NCI-H2196 treated with DMSO at 0.1 percent for 48 hours (cell line): Measurements from ENCODE around the gene DMRTC2.

ENCODE experiments used
- DNase-seq: peaks from one replicate; lab custom pipeline; 2025; ENCODE audit not compliant: unreplicated experiment; lab: John Stamatoyannopoulos, UW

The DMRTC2 gene

DNA sequence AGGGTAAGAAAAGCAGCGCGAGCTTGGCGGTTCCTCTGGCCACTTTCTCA is at the start of gene DMRTC2:
Gene DMRTC2 (plus strand): TSS at position 42 of the 50 bp plus-strand sequence. CDS start 2,387 bp downstream, outside the sequence.
- no peak for DNase-seq

DNA sequence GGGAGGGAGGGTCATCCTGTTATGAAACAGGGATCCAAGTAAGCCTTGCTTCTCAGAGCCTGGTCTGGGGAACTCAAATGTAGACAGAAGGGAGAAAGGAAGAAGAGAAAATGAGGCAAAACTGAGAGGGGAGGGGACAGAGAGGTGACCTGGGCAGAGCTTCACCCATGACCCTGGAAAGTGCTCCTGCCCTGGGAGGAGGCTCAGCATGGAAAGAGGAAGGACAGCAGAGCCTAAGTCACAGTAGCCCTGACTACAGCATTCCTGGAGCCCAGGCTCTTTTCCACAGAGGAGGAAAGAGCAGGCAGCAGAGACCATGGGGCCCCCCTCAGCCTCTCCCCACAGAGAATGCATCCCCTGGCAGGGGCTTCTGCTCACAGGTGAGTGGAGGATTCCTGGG is 48.5 kb upstream of the DMRTC2 start, which contains the start of gene CEACAM3:
Gene CEACAM3 (plus strand): TSS at position 226 of the 400 bp plus-strand sequence. CDS start 91 bp downstream, at position 317.
- no peak for DNase-seq

DNA sequence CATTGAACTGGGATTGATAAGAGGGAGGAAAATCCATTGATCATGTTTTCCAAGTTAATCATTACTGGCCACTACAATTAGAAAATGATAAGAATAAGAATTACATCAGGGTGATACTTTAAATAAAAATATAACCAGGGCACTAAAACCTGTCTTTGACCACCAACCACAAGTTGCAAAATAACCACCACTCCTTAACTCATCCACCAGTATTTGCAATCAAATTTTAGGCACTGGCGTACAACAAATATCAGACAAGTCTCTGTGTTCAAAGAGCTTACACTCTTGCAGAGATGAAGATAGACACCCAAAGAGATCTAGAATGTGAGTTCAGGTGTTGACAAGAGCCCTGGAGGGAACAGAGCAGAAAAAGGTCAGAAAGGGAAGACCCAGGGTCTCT is 47.9 kb upstream of the DMRTC2 start:
- DNase-seq: no peak

DNA sequence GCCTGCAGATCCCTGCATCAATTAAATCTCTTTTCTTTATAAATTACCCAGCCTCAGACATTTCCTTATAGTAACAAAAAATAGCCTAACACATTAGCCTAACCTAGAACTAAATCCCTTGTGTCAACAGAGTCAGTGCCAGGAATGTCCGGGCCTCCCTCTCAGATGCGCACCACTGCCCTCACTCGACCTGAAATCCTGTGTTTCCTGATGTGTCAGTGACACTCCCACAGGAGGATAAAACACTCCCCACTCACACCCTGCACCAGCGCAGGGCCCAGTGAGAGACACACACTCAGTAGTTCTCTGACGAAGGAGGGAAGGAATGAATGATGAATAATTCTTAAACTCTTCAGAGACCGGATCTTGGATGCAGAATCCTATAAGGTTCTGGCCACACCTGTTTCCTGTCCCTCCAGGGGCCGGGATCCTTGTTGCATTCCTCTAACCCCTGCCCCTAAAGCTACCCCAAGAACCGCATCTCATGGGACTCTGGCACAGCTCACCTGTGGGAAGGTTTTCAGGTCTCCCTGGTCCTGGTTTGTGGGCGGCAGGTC is 45.3 kb upstream of the DMRTC2 start:
- peak; percentile 20 for DNase-seq

DNA sequence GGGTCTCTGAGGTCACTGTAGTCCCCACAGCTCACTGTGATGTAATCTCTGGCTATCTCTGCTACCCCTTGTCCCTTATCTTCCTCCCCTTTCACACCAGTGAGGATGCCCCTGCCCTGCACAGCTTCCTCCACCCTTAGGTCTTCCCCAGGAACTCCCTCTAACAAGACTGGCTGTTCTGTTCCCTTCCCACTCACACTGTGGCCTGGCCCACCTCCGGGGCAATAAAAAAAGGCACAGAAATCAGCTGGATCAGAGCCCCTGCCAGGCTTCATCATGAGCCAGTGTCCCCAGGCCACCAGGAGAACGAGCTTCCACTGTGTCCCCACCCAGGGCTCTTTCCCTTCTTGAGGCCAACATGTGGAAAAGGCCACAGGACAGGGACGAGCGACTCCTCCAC is 43.8 kb upstream of the DMRTC2 start:
- DNase-seq: no peak

DNA sequence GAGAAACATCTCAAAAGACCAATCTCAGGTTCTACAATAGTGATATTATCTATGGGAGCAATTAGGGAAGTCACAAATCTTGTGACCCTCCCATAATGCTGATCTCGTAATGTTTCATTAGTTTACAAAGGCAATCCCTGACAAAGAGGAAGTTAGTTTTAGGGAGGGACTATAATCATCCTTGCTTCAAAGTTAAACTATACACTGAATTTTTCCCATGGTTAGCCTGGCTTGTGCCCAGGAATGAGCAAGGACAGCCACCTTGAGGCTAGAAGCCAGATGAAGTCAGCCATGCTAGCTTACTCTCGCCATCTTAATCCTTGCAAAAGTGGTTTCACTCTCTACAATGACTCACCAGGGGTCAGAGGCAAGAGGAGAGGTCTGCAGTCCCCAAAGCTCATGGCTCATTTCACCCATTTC is 43.0 kb upstream of the DMRTC2 start:
- no peak for DNase-seq

DNA sequence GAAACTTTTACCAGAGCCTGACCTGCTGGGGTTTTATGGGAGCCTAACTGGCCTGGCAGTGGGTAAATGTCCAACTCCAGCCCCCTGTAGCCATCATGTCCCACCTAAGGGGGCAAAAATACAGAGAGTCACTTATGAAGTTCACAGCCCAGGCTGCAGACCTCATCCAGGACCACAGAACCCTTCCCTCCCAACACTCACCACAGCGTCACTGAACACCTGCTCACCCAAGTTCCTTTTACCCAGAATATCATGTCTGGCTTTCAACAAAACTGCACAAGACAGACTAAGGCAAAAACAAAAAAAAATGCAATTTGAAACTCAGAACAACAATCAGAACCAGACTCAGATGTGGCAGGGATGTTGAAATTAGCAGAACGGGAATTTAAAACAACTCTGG is 42.1 kb upstream of the DMRTC2 start:
- DNase-seq: no peak

DNA sequence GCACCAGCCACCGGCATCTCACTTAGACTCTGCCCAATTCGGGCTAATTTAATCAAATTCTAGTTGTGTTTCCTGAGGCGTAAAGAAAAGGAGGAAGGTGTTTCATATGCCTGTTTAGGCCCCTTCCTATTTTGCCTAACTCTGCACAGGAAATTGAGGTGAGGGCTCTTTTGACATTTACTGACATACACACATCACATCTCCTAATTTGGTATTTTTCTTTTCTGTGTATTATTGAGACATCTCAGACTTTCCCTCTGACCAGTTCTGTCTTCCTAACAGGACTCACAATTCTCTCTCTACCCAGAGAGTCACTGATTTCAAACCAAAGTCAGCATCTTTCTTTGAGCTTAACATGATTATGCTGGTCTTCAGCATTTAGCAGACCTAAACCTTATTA is 40.5 kb upstream of the DMRTC2 start:
- DNase-seq: no peak

DNA sequence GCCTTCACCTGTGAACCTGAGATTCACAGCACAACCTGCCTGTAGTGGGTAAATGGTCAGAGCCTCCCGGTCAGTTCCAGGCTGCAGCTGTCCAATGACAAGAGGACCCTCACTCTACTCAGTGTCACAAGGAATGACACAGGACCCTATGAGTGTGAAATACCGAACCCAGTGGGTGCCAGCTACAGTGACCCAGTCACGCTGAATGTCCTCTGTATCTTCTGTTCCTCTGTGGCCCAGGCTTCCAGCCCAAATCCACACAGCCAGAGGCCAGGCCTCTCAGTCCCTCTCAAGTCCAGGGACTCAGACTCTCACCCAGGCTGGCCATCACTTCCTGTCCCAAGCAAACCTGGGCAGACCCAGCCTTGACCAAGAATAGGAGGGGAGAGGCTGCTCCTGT is 37.7 kb upstream of the DMRTC2 start:
- no peak for DNase-seq

DNA sequence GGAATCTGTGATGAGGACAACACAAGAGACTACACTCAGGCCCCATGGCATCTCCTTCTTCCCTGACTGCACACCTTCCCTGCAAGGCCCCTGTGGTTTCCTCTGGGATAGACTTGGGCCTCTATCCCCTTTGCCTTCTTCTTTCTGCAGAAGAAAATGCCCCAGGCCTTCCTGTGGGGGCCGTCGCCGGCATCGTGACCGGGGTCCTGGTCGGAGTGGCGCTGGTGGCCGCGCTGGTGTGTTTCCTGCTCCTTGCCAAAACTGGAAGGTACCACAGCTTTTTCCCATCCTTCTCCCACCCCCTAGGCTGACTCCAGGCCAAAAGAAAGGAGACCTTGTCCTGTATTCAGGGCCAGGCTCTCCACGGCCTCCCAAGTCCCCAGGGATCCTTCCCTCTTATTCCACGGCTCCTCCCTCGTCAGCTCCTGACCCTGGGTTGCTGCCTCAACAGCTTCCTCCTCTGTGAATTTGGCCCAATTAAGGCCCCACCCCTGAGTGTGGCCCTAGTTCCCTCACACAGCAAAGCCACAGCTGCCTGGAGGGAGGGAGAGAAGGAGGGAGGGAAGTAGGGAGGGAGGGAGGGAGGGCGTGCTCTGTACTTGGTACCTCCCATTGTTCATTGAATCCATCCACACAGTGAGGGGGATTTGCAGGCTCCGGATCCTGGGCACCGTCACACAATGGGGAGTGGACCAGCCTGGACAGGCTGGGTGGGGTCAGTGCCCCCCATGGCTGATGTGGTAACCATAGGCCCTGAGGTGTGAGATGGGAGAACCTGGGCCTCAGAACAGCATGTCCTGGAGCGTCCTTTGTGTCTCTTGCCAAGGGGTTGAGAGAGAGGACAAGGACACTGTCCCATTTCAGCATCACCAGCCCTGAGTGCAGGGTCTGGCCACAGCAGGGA is 35.9 kb upstream of the DMRTC2 start:
- DNase-seq: no peak

DNA sequence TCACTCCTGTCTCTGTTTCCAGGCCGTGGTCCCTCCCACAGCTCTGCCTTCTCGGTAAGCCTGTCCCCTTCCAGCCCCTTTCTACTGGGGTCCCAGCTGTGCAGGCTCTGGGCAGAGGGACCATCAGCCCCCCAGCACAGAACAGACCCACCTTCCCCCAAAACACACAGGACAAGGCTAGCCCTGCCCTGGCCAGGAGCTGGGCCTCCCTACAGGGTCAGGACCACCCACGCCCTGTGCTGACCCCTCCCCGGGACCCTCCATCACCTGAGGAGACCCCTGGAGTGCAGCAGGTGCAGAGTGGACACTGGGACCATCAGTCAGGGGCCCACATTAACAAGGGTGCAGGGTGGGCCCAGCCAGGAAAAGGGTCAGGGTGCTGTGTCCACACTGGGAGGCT is 34.5 kb upstream of the DMRTC2 start:
- no peak for DNase-seq

DNA sequence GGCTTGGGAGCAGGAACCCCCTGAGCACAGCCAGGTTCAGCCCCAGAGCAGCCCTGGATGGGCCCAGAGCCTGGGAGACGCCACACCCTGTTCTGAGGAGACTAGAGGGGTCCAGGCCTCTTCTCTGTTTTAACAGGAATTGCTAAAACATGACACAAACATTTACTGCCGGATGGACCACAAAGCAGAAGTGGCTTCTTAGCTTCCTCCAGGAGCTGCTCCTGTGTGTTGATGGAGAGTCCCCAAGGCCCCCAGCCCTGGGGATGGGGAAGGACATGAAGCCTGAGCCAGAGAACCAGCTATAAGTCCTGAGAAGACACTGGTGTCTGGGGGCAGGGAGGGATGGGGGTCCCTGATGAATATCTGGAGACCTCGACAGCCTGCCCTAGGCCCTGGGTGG is 33.8 kb upstream of the DMRTC2 start:
- DNase-seq: no peak

DNA sequence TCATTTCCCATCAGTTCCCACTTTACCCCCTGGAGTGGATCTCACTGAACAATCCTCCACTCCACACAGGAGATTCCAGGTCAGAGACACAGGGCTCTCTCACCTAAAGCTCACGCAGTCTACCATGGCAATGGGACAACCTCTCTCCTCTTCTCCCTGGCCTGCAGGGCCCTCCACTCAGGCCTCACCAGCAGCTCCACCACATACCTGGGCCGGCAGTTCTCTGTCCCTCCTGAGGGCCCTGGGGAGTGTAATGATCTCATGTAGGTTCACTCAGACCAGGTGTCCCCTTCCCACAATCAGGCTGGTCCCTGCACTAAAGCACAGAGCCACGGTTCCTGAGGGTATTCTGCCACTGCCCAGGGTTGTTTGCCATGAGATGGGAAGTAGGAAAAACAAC is 32.9 kb upstream of the DMRTC2 start:
- DNase-seq: no peak

DNA sequence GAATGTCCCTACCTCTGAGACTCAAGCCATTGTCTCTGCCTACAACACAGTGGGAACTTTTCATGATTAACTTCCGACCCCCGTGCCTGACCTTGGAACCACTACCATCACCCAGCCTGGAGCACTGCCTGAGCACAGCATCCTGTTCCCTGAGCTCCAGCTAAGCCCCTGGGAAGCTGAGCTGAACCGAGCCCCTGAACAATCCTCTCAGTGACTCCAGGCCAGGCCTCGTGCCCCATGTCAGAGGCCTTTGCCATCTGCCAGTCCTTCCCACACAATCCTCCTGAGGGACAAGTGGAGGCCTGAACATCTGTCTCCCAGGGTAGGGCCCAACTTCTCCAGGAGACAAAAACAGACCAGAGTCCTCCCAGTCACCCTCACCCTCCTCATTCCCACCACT is 30.9 kb upstream of the DMRTC2 start:
- DNase-seq: no peak

DNA sequence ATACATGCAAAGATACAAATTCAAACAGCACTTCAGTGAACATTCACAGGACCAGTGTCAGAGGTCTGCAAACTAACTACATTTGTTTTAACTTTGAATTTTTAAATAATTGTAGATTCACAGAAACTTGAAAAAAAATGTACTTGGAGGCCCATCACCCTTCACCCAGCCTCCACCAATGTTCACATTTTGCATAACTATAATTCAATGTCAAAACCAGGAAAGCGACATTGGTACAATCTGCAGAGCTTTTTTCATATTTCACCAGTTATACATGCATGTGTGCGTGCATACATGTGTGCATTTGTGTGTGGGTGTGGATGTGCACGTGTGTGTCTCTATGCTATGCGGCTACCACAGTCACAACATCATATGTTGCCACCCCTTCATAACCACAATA is 29.5 kb upstream of the DMRTC2 start:
- no peak for DNase-seq

DNA sequence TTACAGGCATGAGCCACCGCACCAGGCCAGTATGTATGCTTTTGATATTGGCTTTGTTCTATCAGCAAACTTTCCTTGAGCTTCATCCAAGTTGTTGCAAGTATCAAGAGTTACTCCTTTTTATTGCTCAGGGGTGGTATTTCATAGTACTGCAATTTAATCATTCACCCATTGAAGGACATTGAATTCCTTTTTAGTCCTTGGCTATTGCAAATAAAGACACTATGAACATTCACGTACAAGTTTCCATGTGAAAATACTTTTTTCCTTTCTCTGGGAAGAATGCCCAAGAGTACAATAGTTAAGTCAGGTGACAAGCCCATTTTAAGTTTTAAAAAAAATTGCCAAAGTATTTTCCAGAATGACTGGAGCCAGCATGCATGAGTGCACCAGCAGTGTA is 28.1 kb upstream of the DMRTC2 start:
- no peak for DNase-seq

DNA sequence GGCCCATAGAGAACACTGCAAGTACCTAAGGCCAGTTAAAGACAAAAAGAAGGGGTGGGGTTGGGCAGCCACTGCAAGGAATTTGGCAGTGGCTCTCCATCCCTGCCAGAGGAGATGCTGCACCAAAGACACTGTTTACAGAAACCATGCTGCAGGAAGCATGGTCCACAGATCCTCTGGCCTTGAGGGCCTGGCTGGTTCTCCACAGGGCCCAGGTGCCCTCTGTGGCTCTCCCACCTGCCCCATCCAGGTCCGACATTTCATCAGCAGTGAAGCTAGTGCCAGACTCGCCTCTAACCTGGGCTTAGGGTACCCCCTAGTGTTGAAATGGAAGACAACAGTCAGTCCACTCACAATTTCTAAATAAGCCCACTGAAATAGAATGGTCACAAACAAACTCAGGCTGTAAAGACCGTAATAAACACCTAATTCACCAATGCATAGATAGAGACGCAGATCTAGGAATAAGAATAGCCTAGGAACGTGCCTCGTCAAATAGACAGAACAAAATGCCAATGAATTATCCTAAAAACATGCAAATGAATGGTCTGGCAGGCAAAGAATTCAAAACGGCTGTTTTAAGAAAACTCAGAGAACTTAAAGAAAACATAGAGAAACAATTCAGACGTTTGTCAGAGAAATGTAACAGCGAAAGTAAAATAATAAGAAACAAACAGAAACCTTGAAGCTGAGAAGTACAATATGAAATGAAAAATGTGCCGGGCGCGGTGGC is 23.7 kb upstream of the DMRTC2 start:
- DNase-seq: peak; percentile 67

DNA sequence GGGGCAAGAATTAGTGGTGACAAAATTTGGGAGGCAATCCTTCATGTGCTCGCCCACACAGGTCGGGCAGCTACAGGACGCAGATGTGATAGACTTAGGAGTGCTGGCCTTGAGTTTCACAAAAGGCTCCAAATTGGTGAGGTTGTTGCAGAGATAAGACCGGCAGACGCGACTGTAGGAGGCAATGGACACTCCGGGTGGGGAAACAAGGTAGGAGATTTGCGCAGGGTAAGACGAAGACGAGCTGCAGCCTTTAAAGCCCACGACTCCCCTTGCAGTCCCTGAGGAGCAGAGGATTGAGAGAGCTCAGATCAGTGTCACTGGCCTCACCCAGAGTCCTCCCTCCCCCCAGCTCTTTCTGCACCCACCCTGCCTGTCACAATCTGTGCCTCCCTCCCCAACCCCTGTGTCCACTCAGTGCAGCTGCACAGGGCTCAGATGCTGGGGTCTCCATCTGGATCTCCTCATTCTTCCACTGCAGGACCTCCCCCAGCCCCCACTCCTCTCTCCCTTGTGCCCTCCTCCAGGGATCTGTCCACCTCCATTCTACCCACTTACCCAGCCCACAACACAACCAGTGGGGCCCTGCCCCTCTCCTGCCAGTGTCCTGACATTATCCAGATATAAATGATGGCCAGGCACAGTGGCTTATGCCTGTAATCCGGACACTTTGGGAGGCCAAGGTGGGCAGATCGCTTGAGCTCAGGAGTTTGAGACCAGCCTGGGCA is 6.7 kb upstream of the DMRTC2 start:
- DNase-seq: no peak

GRCh38 chr19:41839211-41839610 is 5.6 kb upstream of the DMRTC2 start:
- no peak for DNase-seq

GRCh38 chr19:41843371-41843770 is 1.5 kb upstream of the DMRTC2 start:
- no peak for DNase-seq

DNA sequence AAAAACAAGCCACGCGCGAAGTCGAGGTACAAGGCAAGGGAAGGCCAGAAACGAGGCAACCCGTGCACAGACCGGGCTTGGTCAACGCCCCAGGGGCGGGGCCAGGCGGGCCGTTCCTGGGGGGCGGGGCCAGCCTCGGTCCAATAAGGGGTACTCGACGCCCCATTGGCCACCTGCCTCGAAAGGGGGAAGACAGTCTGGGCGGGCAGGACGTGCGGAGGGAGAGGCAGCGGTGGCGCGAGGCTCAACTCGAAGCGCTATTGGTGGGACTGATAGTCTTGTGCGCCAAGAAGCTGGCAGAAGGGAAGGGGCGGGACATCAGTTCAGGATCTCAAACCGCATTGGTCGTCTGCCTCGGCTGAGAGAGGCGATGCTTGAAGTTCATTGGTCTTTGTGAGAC is 241 bp upstream of the DMRTC2 start, which contains the start of gene LYPD4:
Gene LYPD4 (minus strand): TSS at position 83 of the 400 bp plus-strand sequence. CDS start 5,398 bp downstream, outside the sequence.
- no peak for DNase-seq
